HepG2 (cell line): ENCODE data around the gene P2RX1. TPM values are rescaled to one million over a fixed set of nuclear protein-coding genes. Genes with fewer than 3 reads are reported as not detected.
A peak's percentile ranks its signal among the peaks of the same experiment; 100 is the strongest.

Source experiments
- ATAC-seq: fragments of 200-7000 bp; cut with Tn5 transposase; 3 replicates; pipeline ENCODE4 v1.9.1; 2020; ENCODE audit warnings: mild to moderate bottlenecking, moderate library complexity
- BruUV-seq: library from RNA; stranded (reverse); fragments of 400-500 nt; replicated peaks from 2 replicates; lab custom pipeline; 2021; lab: Mats Ljungman, UMichigan
- CTCF ChIA-PET: fragments of 300-600 bp; formaldehyde crosslinking; extraction: SDS; loops from one replicate; lab custom pipeline; 2021; ENCODE audit warnings: low total read pairs, inconsistent platforms, low intra/inter-chr PET ratio; lab: Yijun Ruan, JAX
- POLR2A ChIA-PET: fragments of 350-600 bp; sonication (Branson Sonifier 250); formaldehyde crosslinking; loops from one replicate; lab custom pipeline; 2020; ENCODE audit warnings: antibody characterized with exemption, inconsistent platforms; lab: Yijun Ruan, JAX
- DNase-seq: peaks from one replicate; pipeline ENCODE4 v3.0.0-alpha.2; 2015; ENCODE audit warnings: low spot score
- FAIRE-seq: peaks from 3 replicates; lab custom pipeline; 2011; peaks lifted over from hg19 to GRCh38; lab: Jason Lieb, UNC
- H2AFZ ChIP-seq: one replicate; pipeline ENCODE4 v1.6.1; 2011; ENCODE audit warnings: low read length, inconsistent platforms
- H3K27ac ChIP-seq: fragments of 300-600 bp; 3 replicates; pipeline ENCODE4 v1.8.0; 2011; ENCODE audit warnings: mixed run types, mild to moderate bottlenecking, mixed read lengths, low read length, inconsistent platforms; ENCODE audit not compliant: insufficient read depth; ENCODE audit errors: extremely low read length
- H3K27me3 ChIP-seq, 2 experiments: fragments of 200-600 bp in 1 of 2; 2 replicates in 1 of 2; 3 replicates in 1 of 2; pipeline versions ENCODE4 v1.6.0 to v1.8.0; 2011; ENCODE audit warnings: low read length in 2 of 2, mild to moderate bottlenecking in 2 of 2, moderate library complexity in 2 of 2, inconsistent platforms in 1 of 2; ENCODE audit not compliant: insufficient read depth in 2 of 2, control insufficient read depth in 1 of 2
- H3K36me3 ChIP-seq, 2 experiments: fragments of 200-600 bp in 1 of 2; replicated peaks in 1 of 2; 2 replicates in 1 of 2; 3 replicates in 1 of 2; pipeline versions ENCODE4 v1.5.1 to v1.8.0; 2011; ENCODE audit warnings: low read length in 2 of 2, inconsistent platforms in 1 of 2; ENCODE audit not compliant: insufficient read depth in 2 of 2, control insufficient read depth in 1 of 2
- H3K4me1 ChIP-seq: 2 replicates; pipeline ENCODE4 v1.5.1; 2012; ENCODE audit warnings: low read length, inconsistent platforms; ENCODE audit not compliant: insufficient read depth
- H3K4me2 ChIP-seq: 2 replicates; pipeline ENCODE4 v1.6.0; 2011; ENCODE audit warnings: low read depth, low read length, inconsistent platforms
- H3K4me3 ChIP-seq, 3 experiments: fragments of 200-600 bp in 1 of 3; sonication (generic), shearing (Covaris generic) in 1 of 3; replicated peaks in 1 of 3; 2 replicates each; pipeline ENCODE4 v1.5.1; 2011 to 2016; ENCODE audit warnings: low read length in 3 of 3, inconsistent platforms in 2 of 3, low read depth in 2 of 3, mild to moderate bottlenecking in 2 of 3, control low read depth in 1 of 3, mixed read lengths in 1 of 3; ENCODE audit not compliant: insufficient read depth in 1 of 3
- H3K79me2 ChIP-seq: one replicate; pipeline ENCODE4 v1.6.1; 2011; ENCODE audit warnings: low read length, inconsistent platforms; ENCODE audit not compliant: insufficient read depth
- H3K9ac ChIP-seq: 2 replicates; pipeline ENCODE4 v1.6.0; 2011; ENCODE audit warnings: mild to moderate bottlenecking, low read depth, low read length, inconsistent platforms; ENCODE audit not compliant: insufficient read depth
- H3K9me3 ChIP-seq: 2 replicates; pipeline ENCODE4 v1.5.1; 2012; ENCODE audit warnings: mild to moderate bottlenecking, low read length
- H4K20me1 ChIP-seq: 2 replicates; pipeline ENCODE4 v1.6.0; 2011; ENCODE audit warnings: inconsistent platforms, mild to moderate bottlenecking, low read length, moderate library complexity; ENCODE audit not compliant: insufficient read depth
- AHR ChIP-seq: IDR thresholded peaks from 2 replicates; pipeline ENCODE4 v1.6.1; 2018; ENCODE audit warnings: missing genetic modification reagents, missing compliant biosample characterization
- THAP8 ChIP-seq: sonication (generic); formaldehyde crosslinking; IDR thresholded peaks from 2 replicates; pipeline ENCODE4 v1.5.1; 2020; ENCODE audit warnings: missing genetic modification reagents, mild to moderate bottlenecking, borderline replicate concordance
- ZMYM3 ChIP-seq: sonication (generic); formaldehyde crosslinking; IDR thresholded peaks from 2 replicates; pipeline ENCODE4 v1.5.1; 2020; ENCODE audit warnings: mild to moderate bottlenecking, missing genetic modification reagents
- ZNF333 ChIP-seq: sonication (generic); formaldehyde crosslinking; IDR thresholded peaks from 2 replicates; pipeline ENCODE4 v1.4.0; 2020; ENCODE audit warnings: mild to moderate bottlenecking, missing genetic modification reagents, borderline replicate concordance
- ZNF629 ChIP-seq: sonication (generic); formaldehyde crosslinking; conservative IDR thresholded peaks from 2 replicates; pipeline ENCODE4 v1.5.0; 2020; ENCODE audit warnings: missing genetic modification reagents
- ZNF691 ChIP-seq: sonication (generic); formaldehyde crosslinking; IDR thresholded peaks from 2 replicates; pipeline ENCODE4 v1.4.0; 2020; ENCODE audit warnings: missing genetic modification reagents, low read depth, mild to moderate bottlenecking, borderline replicate concordance
- ZNF768 ChIP-seq: sonication (generic); formaldehyde crosslinking; IDR thresholded peaks from 2 replicates; pipeline ENCODE4 v1.4.0; 2020; ENCODE audit warnings: missing genetic modification reagents
- WGBS: methylation state at CpG from one replicate; pipeline ENCODE4 v1.1.6; 2017; ENCODE audit warnings: low lambda C conversion rate; 5-methylcytosine and 5-hydroxymethylcytosine counted together
- in situ Hi-C: cut with HindIII; loops from 2 replicates; pipeline ENCODE4 v1.10.0; 2017; ENCODE audit warnings: low pct_unique_long_range_greater_than_20kb; ENCODE audit not compliant: extremely low pct_ligation_motif_present
- intact Hi-C: fragments of 100-400 bp; cut with micrococcal nuclease; formaldehyde crosslinking; loops from one replicate; pipeline ENCODE4 v1.10.0; 2022; ENCODE audit not compliant: unreplicated experiment
- polyA plus RNA-seq, 8 experiments: library from polyadenylated mRNA; depleted of rRNA in 3 of 8; stranded (reverse) in 7 of 8; unstranded in 1 of 8; fragments of >200 nt; fragmentation: Illumina TruSeq in 4 of 8; extraction: Trizol in 4 of 8; gene quantifications; 2 replicates each; pipeline versions ENCODE4 v1.2.1 to v1.2.3, GENCODE V29; 2011 to 2016; ENCODE audit warnings: low read depth in 4 of 8, missing spikeins in 1 of 8, mixed read lengths in 1 of 8; ENCODE audit not compliant: insufficient read depth in 1 of 8
- total RNA-seq, 5 experiments: library from RNA; depleted of rRNA; stranded (reverse); fragments of >200 nt; fragmentation: Illumina TruSeq; extraction: Trizol; gene quantifications; 2 replicates each; pipeline ENCODE4 v1.2.3, GENCODE V29; 2016; ENCODE audit warnings: low read depth in 1 of 5

Gene P2RX1
- total and polyA plus RNA-seq, 2 of the 13 experiments (the other 11 are each of a cell fraction or from before 2014, with no cell fraction given) = 0.04 to 0.50 TPM

GRCh38 chr17:3957735-3958599 lies 41.7 kb upstream of the P2RX1 start (continued):
- no peak for TF ChIP-seq THAP8 (CRISPR knock-in tag)
- no peak for TF ChIP-seq ZNF333 (CRISPR knock-in tag)
- TF ChIP-seq, all 625 proteins: peak for 3

GRCh38 chr17:3956983-3957382 lies 40.7 kb upstream of the P2RX1 start:
- in situ Hi-C loops (no loop called here), intact Hi-C loops (no loop called here)
- no peak for FAIRE-seq
- no peak for DNase-seq
- Histone ChIP-seq H3K9ac (no peak overlapping the region), H3K79me2 (no peaks in the 10 kb centered on the region), H3K4me2 (no peak overlapping the region), H4K20me1 (no peaks in the 10 kb centered on the region), H2AFZ (no peak overlapping the region), H3K27ac (no peak overlapping the region), H3K4me1 (peaks cover 37% of the 10 kb centered on the region), H3K27me3 (peaks cover 4 to 48% of the 10 kb centered on the region in 2 experiments; a peak in 4 of 5 replicates), H3K36me3 (no peaks in the 10 kb centered on the region), H3K9me3 (no peaks in the 10 kb centered on the region), H3K4me3 (no peak overlapping the region)
- 44% methylated on average over 6 of the region's 12 CpGs for WGBS
- POLR2A ChIA-PET = no interaction called here
- ATAC-seq = no peak
- TF ChIP-seq ZNF629 (CRISPR knock-in tag) (peak; percentile 50; the same call in 1 of the 2 replicates), ZNF768 (peak; percentile 98), ZNF691 (CRISPR knock-in tag) (no peak), AHR (CRISPR knock-in tag) (no peak), ZMYM3 (CRISPR knock-in tag) (peak; percentile 36; the same call in 1 of the 2 replicates)
- BruUV-seq = no TSS peak
- CTCF ChIA-PET = no interaction called here
